HepG2 (cell line): ENCODE measurements around the gene BCAS1. TPM values are rescaled to one million over a fixed set of nuclear protein-coding genes. Genes with fewer than 3 reads are reported as not detected.

Source experiments
- ATAC-seq: fragments of 200-7000 bp; cut with Tn5 transposase; 3 replicates; pipeline ENCODE4 v1.9.1; 2020; ENCODE audit warnings: mild to moderate bottlenecking, moderate library complexity
- BruUV-seq: library from RNA; stranded (reverse); fragments of 400-500 nt; replicated peaks from 2 replicates; lab custom pipeline; 2021; lab: Mats Ljungman, UMichigan
- CTCF ChIA-PET: fragments of 300-600 bp; formaldehyde crosslinking; extraction: SDS; loops from one replicate; lab custom pipeline; 2021; ENCODE audit warnings: low total read pairs, inconsistent platforms, low intra/inter-chr PET ratio; lab: Yijun Ruan, JAX
- POLR2A ChIA-PET: fragments of 350-600 bp; sonication (Branson Sonifier 250); formaldehyde crosslinking; loops from one replicate; lab custom pipeline; 2020; ENCODE audit warnings: antibody characterized with exemption, inconsistent platforms; lab: Yijun Ruan, JAX
- DNase-seq: peaks from one replicate; pipeline ENCODE4 v3.0.0-alpha.2; 2015; ENCODE audit warnings: low spot score
- FAIRE-seq: peaks from 3 replicates; lab custom pipeline; 2011; peaks lifted over from hg19 to GRCh38; lab: Jason Lieb, UNC
- H2AFZ ChIP-seq: one replicate; pipeline ENCODE4 v1.6.1; 2011; ENCODE audit warnings: low read length, inconsistent platforms
- H3K27ac ChIP-seq: fragments of 300-600 bp; 3 replicates; pipeline ENCODE4 v1.8.0; 2011; ENCODE audit warnings: mixed run types, mild to moderate bottlenecking, mixed read lengths, low read length, inconsistent platforms; ENCODE audit not compliant: insufficient read depth; ENCODE audit errors: extremely low read length
- H3K27me3 ChIP-seq, 2 experiments: fragments of 200-600 bp in 1 of 2; 2 replicates in 1 of 2; 3 replicates in 1 of 2; pipeline versions ENCODE4 v1.6.0 to v1.8.0; 2011; ENCODE audit warnings: low read length in 2 of 2, mild to moderate bottlenecking in 2 of 2, moderate library complexity in 2 of 2, inconsistent platforms in 1 of 2; ENCODE audit not compliant: insufficient read depth in 2 of 2, control insufficient read depth in 1 of 2
- H3K36me3 ChIP-seq, 2 experiments: fragments of 200-600 bp in 1 of 2; replicated peaks in 1 of 2; 2 replicates in 1 of 2; 3 replicates in 1 of 2; pipeline versions ENCODE4 v1.5.1 to v1.8.0; 2011; ENCODE audit warnings: low read length in 2 of 2, inconsistent platforms in 1 of 2; ENCODE audit not compliant: insufficient read depth in 2 of 2, control insufficient read depth in 1 of 2
- H3K4me1 ChIP-seq: 2 replicates; pipeline ENCODE4 v1.5.1; 2012; ENCODE audit warnings: low read length, inconsistent platforms; ENCODE audit not compliant: insufficient read depth
- H3K4me2 ChIP-seq: 2 replicates; pipeline ENCODE4 v1.6.0; 2011; ENCODE audit warnings: low read depth, low read length, inconsistent platforms
- H3K4me3 ChIP-seq, 3 experiments: fragments of 200-600 bp in 1 of 3; sonication (generic), shearing (Covaris generic) in 1 of 3; replicated peaks in 1 of 3; 2 replicates each; pipeline ENCODE4 v1.5.1; 2011 to 2016; ENCODE audit warnings: low read length in 3 of 3, inconsistent platforms in 2 of 3, low read depth in 2 of 3, mild to moderate bottlenecking in 2 of 3, control low read depth in 1 of 3, mixed read lengths in 1 of 3; ENCODE audit not compliant: insufficient read depth in 1 of 3
- H3K79me2 ChIP-seq: one replicate; pipeline ENCODE4 v1.6.1; 2011; ENCODE audit warnings: low read length, inconsistent platforms; ENCODE audit not compliant: insufficient read depth
- H3K9ac ChIP-seq: 2 replicates; pipeline ENCODE4 v1.6.0; 2011; ENCODE audit warnings: mild to moderate bottlenecking, low read depth, low read length, inconsistent platforms; ENCODE audit not compliant: insufficient read depth
- H3K9me3 ChIP-seq: 2 replicates; pipeline ENCODE4 v1.5.1; 2012; ENCODE audit warnings: mild to moderate bottlenecking, low read length
- H4K20me1 ChIP-seq: 2 replicates; pipeline ENCODE4 v1.6.0; 2011; ENCODE audit warnings: inconsistent platforms, mild to moderate bottlenecking, low read length, moderate library complexity; ENCODE audit not compliant: insufficient read depth
- ASH2L ChIP-seq: fragments of 300-600, 200-600 bp; sonication (generic); IDR thresholded peaks from 2 replicates; pipeline ENCODE4 v1.7.0; 2017; ENCODE audit warnings: low read depth, mild to moderate bottlenecking, moderate library complexity, mixed read lengths, low read length; ENCODE audit not compliant: insufficient read length
- BRD4 ChIP-seq: sonication (generic); formaldehyde crosslinking; IDR thresholded peaks from 2 replicates; pipeline ENCODE4 v1.4.0; 2020; ENCODE audit warnings: missing genetic modification reagents
- GFI1 ChIP-seq: sonication (generic); formaldehyde crosslinking; IDR thresholded peaks from 2 replicates; pipeline ENCODE4 v1.5.0; 2020; ENCODE audit warnings: missing genetic modification reagents, mild to moderate bottlenecking, borderline replicate concordance
- NONO ChIP-seq, 2 experiments: fragments of 450-650 bp in 1 of 2; sonication (generic) in 1 of 2; formaldehyde crosslinking in 1 of 2; IDR thresholded peaks in 1 of 2; conservative IDR thresholded peaks in 1 of 2; 2 replicates each; pipeline versions ENCODE4 v1.6.1 to v1.8.0; 2017 to 2022; ENCODE audit warnings: mild to moderate bottlenecking in 1 of 2, missing genetic modification reagents in 1 of 2, moderate library complexity in 1 of 2
- ZNF256 ChIP-seq: sonication (generic); formaldehyde crosslinking; conservative IDR thresholded peaks from 2 replicates; pipeline ENCODE4 v1.4.0; 2020; ENCODE audit warnings: missing genetic modification reagents
- ZNF530 ChIP-seq: sonication (generic); formaldehyde crosslinking; IDR thresholded peaks from 2 replicates; pipeline ENCODE4 v1.5.0; 2020; ENCODE audit warnings: low read depth, mild to moderate bottlenecking, missing genetic modification reagents
- WGBS: methylation state at CpG from one replicate; pipeline ENCODE4 v1.1.6; 2017; ENCODE audit warnings: low lambda C conversion rate; 5-methylcytosine and 5-hydroxymethylcytosine counted together
- in situ Hi-C: cut with HindIII; loops from 2 replicates; pipeline ENCODE4 v1.10.0; 2017; ENCODE audit warnings: low pct_unique_long_range_greater_than_20kb; ENCODE audit not compliant: extremely low pct_ligation_motif_present
- intact Hi-C: fragments of 100-400 bp; cut with micrococcal nuclease; formaldehyde crosslinking; loops from one replicate; pipeline ENCODE4 v1.10.0; 2022; ENCODE audit not compliant: unreplicated experiment
- polyA plus RNA-seq, 8 experiments: library from polyadenylated mRNA; depleted of rRNA in 3 of 8; stranded (reverse) in 7 of 8; unstranded in 1 of 8; fragments of >200 nt; fragmentation: Illumina TruSeq in 4 of 8; extraction: Trizol in 4 of 8; gene quantifications; 2 replicates each; pipeline versions ENCODE4 v1.2.1 to v1.2.3, GENCODE V29; 2011 to 2016; ENCODE audit warnings: low read depth in 4 of 8, missing spikeins in 1 of 8, mixed read lengths in 1 of 8; ENCODE audit not compliant: insufficient read depth in 1 of 8
- total RNA-seq, 5 experiments: library from RNA; depleted of rRNA; stranded (reverse); fragments of >200 nt; fragmentation: Illumina TruSeq; extraction: Trizol; gene quantifications; 2 replicates each; pipeline ENCODE4 v1.2.3, GENCODE V29; 2016; ENCODE audit warnings: low read depth in 1 of 5
- TF ChIP-seq, protein P1 (sequence below): sonication (generic); formaldehyde crosslinking; IDR thresholded peaks from 2 replicates; pipeline ENCODE4 v1.4.0; 2020; ENCODE audit warnings: missing genetic modification reagents
- TF ChIP-seq, protein P2 (sequence below): sonication (generic); formaldehyde crosslinking; conservative IDR thresholded peaks from 2 replicates; pipeline ENCODE4 v1.8.1; 2023; ENCODE audit warnings: missing genetic modification reagents

BCAS1 gene
- total and polyA plus RNA-seq, 2 of the 13 experiments (the other 11 are each of a cell fraction or from before 2014, with no cell fraction given) = 0.55 to 0.91 TPM

DNA sequence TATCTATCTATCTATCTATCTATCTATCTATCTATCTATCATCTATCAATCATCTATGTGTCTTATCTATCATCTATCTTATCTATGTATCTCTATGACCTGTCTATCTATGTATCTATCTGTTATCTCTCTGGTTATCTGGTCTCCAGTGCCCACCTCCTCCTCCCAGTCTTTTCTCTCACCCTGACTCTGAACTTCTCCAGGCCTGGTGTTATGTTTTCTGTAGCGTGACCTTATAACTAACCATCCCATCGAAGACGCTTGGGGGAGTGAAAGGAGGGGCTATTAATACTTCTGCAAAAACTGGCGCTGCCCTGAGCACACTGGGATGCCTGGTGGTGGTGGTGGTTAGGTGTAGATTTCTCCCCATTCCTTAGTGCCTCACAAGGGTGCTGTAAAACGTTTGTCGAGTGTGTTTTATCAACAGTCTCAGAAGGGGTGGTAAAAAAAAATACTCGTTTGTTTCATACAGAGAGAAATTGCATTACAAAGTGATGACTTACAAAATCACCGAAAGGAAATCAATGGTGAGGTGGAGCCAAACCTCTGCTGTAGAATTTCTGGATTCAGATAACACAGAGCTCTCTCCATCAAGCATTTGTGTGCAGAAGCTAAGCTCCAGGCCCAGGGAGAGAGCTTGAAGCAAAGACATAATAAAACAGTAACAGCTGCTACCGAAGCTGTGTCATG, 156.2 kb downstream of the BCAS1 start:
- peak overlapping the region; percentile 99 for H3K4me2 ChIP-seq
- H3K9ac ChIP-seq = no peak overlapping the region
- POLR2A ChIA-PET = interaction anchor here (0.7 to 3.5 kb wide), 7 partner anchors 48 to 334 kb away, joined by 3 to 29 read pairs (median 13); no protein-coding TSS in a partner anchor
- H2AFZ ChIP-seq = peak overlapping the region; percentile 90
- 39% methylated on average over 9 of the region's 9 CpGs for WGBS
- intact Hi-C loops = no loop called here
- H3K27ac ChIP-seq = no peak overlapping the region
- ATAC-seq (no peak), FAIRE-seq (peak; percentile 4)
- peaks cover 48% of the 10 kb centered on the region for H3K4me1 ChIP-seq
- no TSS peak for BruUV-seq
- no peaks in the 10 kb centered on the region for H3K9me3 ChIP-seq
- no peaks in the 10 kb centered on the region for H3K79me2 ChIP-seq
- TF ChIP-seq ZNF256 (no peak), ZNF530 (CRISPR knock-in tag) (no peak), BRD4 (no peak), GFI1 (CRISPR knock-in tag) (0 out of 2 replicates have a peak, but pooled peaks have one; percentile 4)
- TF ChIP-seq, all 625 proteins: peak for 1
- H4K20me1 ChIP-seq = no peaks in the 10 kb centered on the region
- in situ Hi-C loops = no loop called here
- no peak overlapping the region for H3K4me3 ChIP-seq
- no peaks in the 10 kb centered on the region for H3K36me3 ChIP-seq
- peaks cover 0 to 2% of the 10 kb centered on the region in 2 experiments; a peak in 1 of 5 replicates for H3K27me3 ChIP-seq
- CTCF ChIA-PET = interaction anchor here (0.7 to 3.2 kb wide), 3 partner anchors 44 to 335 kb away, joined by 3 to 54 read pairs (median 10); no protein-coding TSS in a partner anchor
- no peak for DNase-seq

DNA sequence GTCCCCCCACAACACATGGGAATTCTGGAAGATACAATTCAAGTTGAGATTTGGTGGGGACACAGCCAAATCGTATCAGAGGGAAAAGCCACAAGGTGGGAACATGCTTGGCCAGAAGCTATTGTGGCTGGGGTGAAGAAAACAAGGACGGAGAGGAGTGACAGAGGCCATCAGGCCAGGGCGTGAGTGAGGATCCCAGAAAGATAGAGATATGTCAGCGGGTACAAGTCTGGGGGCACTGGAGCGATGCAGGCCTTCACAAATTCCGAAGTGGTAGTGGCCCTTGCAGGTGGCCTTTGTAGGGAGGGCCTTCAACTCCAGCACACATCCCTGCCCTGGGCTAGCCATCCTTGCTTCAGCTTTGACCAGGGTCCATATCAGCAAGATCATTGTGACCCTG, 159.1 kb downstream of the BCAS1 start:
- FAIRE-seq = no peak
- in situ Hi-C loops (no loop called here), intact Hi-C loops (no loop called here)
- Histone ChIP-seq H2AFZ (no peak overlapping the region), H3K36me3 (no peaks in the 10 kb centered on the region), H3K4me3 (no peak overlapping the region), H3K4me2 (no peak overlapping the region), H3K4me1 (peaks cover 48% of the 10 kb centered on the region), H3K9me3 (no peaks in the 10 kb centered on the region), H4K20me1 (no peaks in the 10 kb centered on the region), H3K79me2 (no peaks in the 10 kb centered on the region), H3K27me3 (peaks cover 0 to 2% of the 10 kb centered on the region in 2 experiments; a peak in 1 of 5 replicates), H3K9ac (no peak overlapping the region), H3K27ac (no peak overlapping the region)
- ChIA-PET CTCF (no interaction called here), POLR2A (interaction anchor here (1.1 kb wide), 3 partner anchors 172 to 315 kb away, joined by 3 to 8 read pairs (median 3); no protein-coding TSS in a partner anchor)
- no peak; the same call in 2 of the 3 replicates for ATAC-seq
- BruUV-seq = no TSS peak
- DNase-seq = no peak
- WGBS = 61% methylated on average over 6 of the region's 6 CpGs
- TF ChIP-seq NONO (IDR thresholded peaks at IDR 0.05) (no peak), NONO (CRISPR knock-in tag; conservative IDR thresholded peaks at IDR 0.05) (no peak), ASH2L (no peak)
- TF ChIP-seq, protein P1, sequence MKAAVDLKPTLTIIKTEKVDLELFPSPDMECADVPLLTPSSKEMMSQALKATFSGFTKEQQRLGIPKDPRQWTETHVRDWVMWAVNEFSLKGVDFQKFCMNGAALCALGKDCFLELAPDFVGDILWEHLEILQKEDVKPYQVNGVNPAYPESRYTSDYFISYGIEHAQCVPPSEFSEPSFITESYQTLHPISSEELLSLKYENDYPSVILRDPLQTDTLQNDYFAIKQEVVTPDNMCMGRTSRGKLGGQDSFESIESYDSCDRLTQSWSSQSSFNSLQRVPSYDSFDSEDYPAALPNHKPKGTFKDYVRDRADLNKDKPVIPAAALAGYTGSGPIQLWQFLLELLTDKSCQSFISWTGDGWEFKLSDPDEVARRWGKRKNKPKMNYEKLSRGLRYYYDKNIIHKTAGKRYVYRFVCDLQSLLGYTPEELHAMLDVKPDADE (CRISPR knock-in tag) = no peak
- TF ChIP-seq, protein P2, sequence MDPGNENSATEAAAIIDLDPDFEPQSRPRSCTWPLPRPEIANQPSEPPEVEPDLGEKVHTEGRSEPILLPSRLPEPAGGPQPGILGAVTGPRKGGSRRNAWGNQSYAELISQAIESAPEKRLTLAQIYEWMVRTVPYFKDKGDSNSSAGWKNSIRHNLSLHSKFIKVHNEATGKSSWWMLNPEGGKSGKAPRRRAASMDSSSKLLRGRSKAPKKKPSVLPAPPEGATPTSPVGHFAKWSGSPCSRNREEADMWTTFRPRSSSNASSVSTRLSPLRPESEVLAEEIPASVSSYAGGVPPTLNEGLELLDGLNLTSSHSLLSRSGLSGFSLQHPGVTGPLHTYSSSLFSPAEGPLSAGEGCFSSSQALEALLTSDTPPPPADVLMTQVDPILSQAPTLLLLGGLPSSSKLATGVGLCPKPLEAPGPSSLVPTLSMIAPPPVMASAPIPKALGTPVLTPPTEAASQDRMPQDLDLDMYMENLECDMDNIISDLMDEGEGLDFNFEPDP = 0 out of 2 replicates have a peak, but pooled peaks have one; percentile 28
